Measurements from ENCODE around the gene ZNF101.

The ZNF101 gene

GRCh38 chr19:19637186-19637522, 31.5 kb upstream of the ZNF101 start:
- DNase-seq = no peak
- in situ Hi-C loops (cut with MboI; ENCODE audit: low pct_unique_long_range_greater_than_20kb, low sequenced_read_pairs) = no loop called here

GRCh38 chr19:19637523-19638251, 31.0 kb upstream of the ZNF101 start:
- DNase-seq = no peak
- in situ Hi-C loops (cut with MboI; ENCODE audit: low pct_unique_long_range_greater_than_20kb, low sequenced_read_pairs) = no loop called here

- DNase-seq = peak; percentile 52
- in situ Hi-C loops (cut with MboI; ENCODE audit: low pct_unique_long_range_greater_than_20kb, low sequenced_read_pairs) = loop anchor here (10.0 kb wide), 1 partner anchor 108 kb away; the partner anchor contains the start of gene CILP2
Measured at GRCh38 chr19:19642506-19643157, 26.0 kb upstream of the ZNF101 start.

GRCh38 chr19:19643158-19644053, 25.2 kb upstream of the ZNF101 start, which contains the start of gene GMIP:
Gene GMIP (minus strand): TSS chr19:19643657. CDS start chr19:19643529, 128 bp downstream.
- peak; percentile 80 for DNase-seq
- in situ Hi-C loops (cut with MboI; ENCODE audit: low pct_unique_long_range_greater_than_20kb, low sequenced_read_pairs) = loop anchor here (10.0 kb wide), 1 partner anchor 109 kb away; the partner anchor contains the start of gene CILP2

GRCh38 chr19:19644054-19644388, 24.6 kb upstream of the ZNF101 start:
- in situ Hi-C loops (cut with MboI; ENCODE audit: low pct_unique_long_range_greater_than_20kb, low sequenced_read_pairs) = loop anchor here (10.0 kb wide), 1 partner anchor 109 kb away; the partner anchor contains the start of gene CILP2
- no peak for DNase-seq

GRCh38 chr19:19645233-19645870, 23.3 kb upstream of the ZNF101 start:
- DNase-seq = no peak
- in situ Hi-C loops (cut with MboI; ENCODE audit: low pct_unique_long_range_greater_than_20kb, low sequenced_read_pairs) = loop anchor here (10.0 kb wide), 1 partner anchor 111 kb away; the partner anchor contains the start of gene CILP2

GRCh38 chr19:19647037-19647835, 21.4 kb upstream of the ZNF101 start:
- in situ Hi-C loops (cut with MboI; ENCODE audit: low pct_unique_long_range_greater_than_20kb, low sequenced_read_pairs) = loop anchor here (10.0 kb wide), 1 partner anchor 112 kb away; the partner anchor contains the start of gene CILP2
- no peak for DNase-seq

GRCh38 chr19:19649155-19649554, 19.5 kb upstream of the ZNF101 start:
- in situ Hi-C loops (cut with MboI; ENCODE audit: low pct_unique_long_range_greater_than_20kb, low sequenced_read_pairs) = loop anchor here (10.0 kb wide), 1 partner anchor 114 kb away; the partner anchor contains the start of gene CILP2
- DNase-seq = no peak

GRCh38 chr19:19649580-19649995, 19.1 kb upstream of the ZNF101 start:
- in situ Hi-C loops (cut with MboI; ENCODE audit: low pct_unique_long_range_greater_than_20kb, low sequenced_read_pairs) = loop anchor here (10.0 kb wide), 1 partner anchor 115 kb away; the partner anchor contains the start of gene CILP2

GRCh38 chr19:19650331-19650730, 18.3 kb upstream of the ZNF101 start:
- in situ Hi-C loops (cut with MboI; ENCODE audit: low pct_unique_long_range_greater_than_20kb, low sequenced_read_pairs) = no loop called here
- DNase-seq = no peak

More at GRCh38 chr19:19649580-19649995, 19.1 kb upstream of the ZNF101 start:
- no peak for DNase-seq

- in situ Hi-C loops (cut with MboI; ENCODE audit: low pct_unique_long_range_greater_than_20kb, low sequenced_read_pairs) = no loop called here
- no peak for DNase-seq
Measured at GRCh38 chr19:19651076-19651475, 17.6 kb upstream of the ZNF101 start.

GRCh38 chr19:19652482-19653295, 15.9 kb upstream of the ZNF101 start:
- DNase-seq = no peak
- in situ Hi-C loops (cut with MboI; ENCODE audit: low pct_unique_long_range_greater_than_20kb, low sequenced_read_pairs) = no loop called here

GRCh38 chr19:19653597-19654147, 15.0 kb upstream of the ZNF101 start:
- no peak for DNase-seq
- in situ Hi-C loops (cut with MboI; ENCODE audit: low pct_unique_long_range_greater_than_20kb, low sequenced_read_pairs) = no loop called here

GRCh38 chr19:19654441-19654840, 14.2 kb upstream of the ZNF101 start:
- no peak for DNase-seq
- in situ Hi-C loops (cut with MboI; ENCODE audit: low pct_unique_long_range_greater_than_20kb, low sequenced_read_pairs) = no loop called here

GRCh38 chr19:19655051-19655594, 13.5 kb upstream of the ZNF101 start:
- DNase-seq = no peak
- in situ Hi-C loops (cut with MboI; ENCODE audit: low pct_unique_long_range_greater_than_20kb, low sequenced_read_pairs) = no loop called here

GRCh38 chr19:19655641-19656343, 12.8 kb upstream of the ZNF101 start:
- no peak for DNase-seq
- in situ Hi-C loops (cut with MboI; ENCODE audit: low pct_unique_long_range_greater_than_20kb, low sequenced_read_pairs) = no loop called here

Data from KBM-7 (cell line).